GM12872 (cell line): ENCODE data around the gene CHRNE.

Source experiments
- CTCF ChIP-seq: IDR thresholded peaks from 3 replicates; pipeline ENCODE4 v1.5.1; 2011; ENCODE audit warnings: low read depth, mild to moderate bottlenecking, low read length, moderate library complexity; ENCODE audit not compliant: insufficient read depth

Gene CHRNE

GRCh38 chr17:4870855-4871254 is 32.0 kb downstream of the CHRNE start:
- TF ChIP-seq CTCF: no peak

- no peak for TF ChIP-seq CTCF
Measured at GRCh38 chr17:4863321-4863720, 39.6 kb downstream of the CHRNE start.

- no peak for TF ChIP-seq CTCF
Measured at GRCh38 chr17:4862720-4863119, 40.2 kb downstream of the CHRNE start.

GRCh38 chr17:4861052-4861451 is 41.8 kb downstream of the CHRNE start:
- no peak for TF ChIP-seq CTCF

GRCh38 chr17:4860651-4861050 is 42.2 kb downstream of the CHRNE start:
- TF ChIP-seq CTCF: no peak

GRCh38 chr17:4859816-4860625 is 42.9 kb downstream of the CHRNE start:
- TF ChIP-seq CTCF: no peak

GRCh38 chr17:4858882-4859260 is 44.0 kb downstream of the CHRNE start:
- no peak for TF ChIP-seq CTCF
